Kidney epithelial cell (primary cell): ENCODE results near the gene AAK1. TPM values are rescaled to one million over a fixed set of nuclear protein-coding genes. Genes with fewer than 3 reads are reported as not detected.

Source experiments
- DNase-seq: peaks from one replicate; pipeline ENCODE4 v3.0.0-alpha.2; 2010; ENCODE audit warnings: low read depth
- H3K27me3 ChIP-seq: 2 replicates; pipeline ENCODE4 v1.6.0; 2011; ENCODE audit warnings: low read length; ENCODE audit not compliant: control insufficient read depth, insufficient read depth
- H3K36me3 ChIP-seq: 2 replicates; pipeline ENCODE4 v1.5.1; 2011; ENCODE audit warnings: low read length; ENCODE audit not compliant: control insufficient read depth, insufficient read depth
- H3K4me3 ChIP-seq: 2 replicates; pipeline ENCODE4 v1.5.1; 2011; ENCODE audit warnings: low read depth, mild to moderate bottlenecking, control low read depth, low read length
- total RNA-seq: library from RNA; depleted of rRNA; stranded (reverse); fragments of >200 nt; gene quantifications from 2 replicates; pipeline ENCODE4 v1.2.3, GENCODE V29; 2015
- TF ChIP-seq, protein P1 (sequence below): IDR thresholded peaks from 2 replicates; pipeline ENCODE4 v1.5.1; 2011; ENCODE audit warnings: mild to moderate bottlenecking, moderate library complexity, low read length, control low read depth, inconsistent platforms; ENCODE audit not compliant: insufficient read depth, poor library complexity, severe bottlenecking

Gene AAK1
- total RNA-seq, 1 donor from 2014 or later = 32.5 TPM

DNA sequence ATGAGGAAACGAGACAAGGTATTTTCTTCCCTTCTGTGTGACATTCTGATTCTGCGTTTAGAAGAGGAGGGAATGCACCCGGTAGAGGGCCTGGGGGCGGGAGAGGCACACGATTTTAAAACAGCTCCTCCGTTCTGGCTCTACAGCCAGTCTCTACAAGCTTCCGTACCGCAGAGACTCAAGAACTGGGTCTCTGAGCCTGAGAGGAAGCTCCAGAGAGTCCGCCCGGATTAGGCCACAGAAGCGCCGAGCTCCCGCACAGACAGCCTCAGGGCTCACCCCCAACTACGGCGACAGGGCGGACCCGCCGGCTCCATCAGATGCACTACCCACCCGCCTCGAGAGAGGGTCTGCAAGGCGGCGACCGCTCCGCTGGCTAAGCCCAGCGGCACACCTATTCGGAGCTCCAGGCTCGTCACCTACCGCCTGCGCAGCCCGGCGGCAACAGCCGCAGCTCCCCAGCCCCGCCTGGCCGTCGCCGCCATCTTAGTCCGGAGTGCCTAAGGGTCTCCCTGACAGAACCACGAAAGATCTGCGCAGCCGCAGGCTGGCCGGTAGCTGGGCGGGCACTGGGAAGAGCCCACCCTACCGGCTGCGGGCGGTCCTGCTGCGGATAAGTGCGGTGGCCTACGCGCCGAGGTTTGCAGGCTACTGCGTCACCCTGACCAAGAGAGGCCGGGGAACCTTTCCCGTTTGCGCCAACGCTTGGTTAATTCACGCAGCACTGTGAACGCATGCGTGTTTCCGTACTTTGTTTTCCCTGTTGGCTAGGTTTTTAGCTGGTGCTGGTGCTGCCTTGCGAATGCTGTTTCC is 206.4 kb downstream of the AAK1 start, which contains the start of gene NFU1:
Gene NFU1 (minus strand): TSS at position 498 of the 813 bp plus-strand sequence. CDS start 13 bp downstream, at position 485.
- H3K27me3 ChIP-seq = no peaks in the 10 kb centered on the region
- no peaks in the 10 kb centered on the region for H3K36me3 ChIP-seq
- peak within 1 kb of the TSS; percentile 51 for H3K4me3 ChIP-seq
- peak; percentile 75 for DNase-seq
- TF ChIP-seq, protein P1, sequence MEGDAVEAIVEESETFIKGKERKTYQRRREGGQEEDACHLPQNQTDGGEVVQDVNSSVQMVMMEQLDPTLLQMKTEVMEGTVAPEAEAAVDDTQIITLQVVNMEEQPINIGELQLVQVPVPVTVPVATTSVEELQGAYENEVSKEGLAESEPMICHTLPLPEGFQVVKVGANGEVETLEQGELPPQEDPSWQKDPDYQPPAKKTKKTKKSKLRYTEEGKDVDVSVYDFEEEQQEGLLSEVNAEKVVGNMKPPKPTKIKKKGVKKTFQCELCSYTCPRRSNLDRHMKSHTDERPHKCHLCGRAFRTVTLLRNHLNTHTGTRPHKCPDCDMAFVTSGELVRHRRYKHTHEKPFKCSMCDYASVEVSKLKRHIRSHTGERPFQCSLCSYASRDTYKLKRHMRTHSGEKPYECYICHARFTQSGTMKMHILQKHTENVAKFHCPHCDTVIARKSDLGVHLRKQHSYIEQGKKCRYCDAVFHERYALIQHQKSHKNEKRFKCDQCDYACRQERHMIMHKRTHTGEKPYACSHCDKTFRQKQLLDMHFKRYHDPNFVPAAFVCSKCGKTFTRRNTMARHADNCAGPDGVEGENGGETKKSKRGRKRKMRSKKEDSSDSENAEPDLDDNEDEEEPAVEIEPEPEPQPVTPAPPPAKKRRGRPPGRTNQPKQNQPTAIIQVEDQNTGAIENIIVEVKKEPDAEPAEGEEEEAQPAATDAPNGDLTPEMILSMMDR = peak; percentile 77

DNA sequence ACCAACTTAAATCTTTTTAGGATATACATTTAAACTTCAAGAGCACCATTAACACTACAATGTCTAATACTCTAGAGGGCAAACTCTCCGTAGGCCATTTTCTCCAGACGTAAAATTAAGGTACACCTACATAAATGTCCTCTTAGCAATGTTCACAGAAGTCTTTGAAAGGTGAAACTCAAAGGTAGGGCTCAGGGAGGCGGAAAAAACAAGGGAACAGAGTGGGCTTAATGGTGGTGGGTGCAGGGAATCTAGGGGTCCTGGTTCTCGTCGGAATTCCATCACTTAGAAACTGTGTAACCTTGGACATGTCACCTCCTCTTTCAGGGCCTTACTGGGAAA is 207.0 kb downstream of the AAK1 start:
- Histone ChIP-seq H3K27me3 (no peaks in the 10 kb centered on the region), H3K36me3 (no peaks in the 10 kb centered on the region), H3K4me3 (peak overlapping the region; percentile 51)
- TF ChIP-seq, protein P1 = no peak
- no peak for DNase-seq

DNA sequence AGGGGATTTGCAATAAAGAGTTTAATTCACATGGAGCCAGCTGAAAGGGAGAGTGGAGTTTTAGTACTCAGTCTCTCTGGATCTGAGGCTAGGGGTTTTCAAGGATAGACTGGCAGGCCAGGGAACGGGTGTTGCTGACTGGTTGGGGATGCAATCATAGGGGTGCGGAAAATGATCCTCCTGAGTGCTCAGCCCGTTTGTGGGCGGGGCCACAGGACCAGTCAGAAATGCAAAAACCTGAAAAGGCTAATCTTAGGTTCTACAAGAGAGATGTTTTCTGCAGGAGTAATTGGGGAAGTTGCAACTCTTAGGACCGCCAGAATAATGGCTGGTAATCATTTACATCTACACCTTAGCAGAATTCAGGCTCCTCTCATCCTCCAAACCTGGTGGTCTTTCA is 208.8 kb downstream of the AAK1 start:
- TF ChIP-seq, protein P1 = no peak
- H3K36me3 ChIP-seq = no peaks in the 10 kb centered on the region
- no peak overlapping the region for H3K4me3 ChIP-seq
- H3K27me3 ChIP-seq = no peaks in the 10 kb centered on the region
- no peak for DNase-seq

DNA sequence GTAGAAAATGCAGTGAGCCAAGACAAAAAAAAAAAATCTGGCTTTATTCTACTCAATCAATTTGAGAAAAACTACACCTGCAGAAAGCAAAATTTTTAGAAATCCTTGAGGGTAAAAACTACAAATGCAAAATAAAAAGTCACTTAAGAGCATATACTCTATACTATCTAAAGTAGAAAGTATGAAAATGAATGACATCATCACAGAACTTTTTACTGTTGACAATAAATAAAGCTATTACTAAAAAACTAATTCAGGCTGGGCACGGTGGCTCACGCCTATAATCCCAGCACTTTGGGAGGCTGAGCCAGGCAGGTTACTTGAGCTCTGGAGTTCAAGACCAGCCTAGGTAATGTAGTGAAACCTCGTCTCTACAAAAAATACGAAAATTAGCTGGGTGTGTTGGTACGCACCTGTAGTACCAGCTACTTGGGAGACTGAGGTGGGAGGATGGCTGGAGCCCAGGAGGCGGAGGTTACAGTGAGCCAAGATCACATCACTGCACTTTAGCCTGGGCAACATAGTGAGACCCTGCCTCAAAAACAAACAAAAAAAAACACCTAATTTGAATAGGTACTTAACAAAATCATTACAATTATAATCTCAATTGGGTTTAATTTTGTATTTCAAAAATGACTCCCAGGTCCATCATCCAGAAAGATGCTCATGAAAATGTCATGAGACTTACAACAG is 213.9 kb downstream of the AAK1 start:
- no peak overlapping the region for H3K4me3 ChIP-seq
- TF ChIP-seq, protein P1 = no peak
- no peaks in the 10 kb centered on the region for H3K36me3 ChIP-seq
- H3K27me3 ChIP-seq = no peaks in the 10 kb centered on the region
- DNase-seq = no peak

DNA sequence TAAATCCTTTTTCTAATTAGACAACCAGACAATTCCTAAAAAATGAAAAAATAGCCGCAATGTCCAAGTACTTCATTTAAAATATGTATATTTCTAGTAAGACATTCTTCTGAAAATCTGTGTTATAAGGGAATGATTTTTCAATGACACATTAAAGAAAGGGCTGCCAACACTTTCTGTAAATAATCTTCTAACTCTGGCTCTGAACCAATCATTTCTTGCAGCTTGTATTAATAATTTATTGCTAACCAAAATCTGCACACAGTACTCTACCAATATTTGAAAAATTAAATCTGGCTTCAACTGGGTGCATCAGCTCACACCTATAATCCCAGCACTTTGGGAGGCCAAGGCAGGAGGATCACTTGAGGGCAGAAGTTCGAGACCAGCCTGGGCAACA is 214.6 kb downstream of the AAK1 start:
- no peaks in the 10 kb centered on the region for H3K36me3 ChIP-seq
- DNase-seq = no peak
- no peak overlapping the region for H3K4me3 ChIP-seq
- TF ChIP-seq, protein P1 = no peak
- no peaks in the 10 kb centered on the region for H3K27me3 ChIP-seq
